HG02852 (cell line): Measurements from ENCODE around the gene SMARCD1.
"Not testable (repeated sequence)": the region's sequence is repeated elsewhere in the genome, so short reads cannot be mapped to it uniquely, and the experiment has no call there.

Source experiments
- ATAC-seq: cut with Tn5 transposase; IDR thresholded peaks from one replicate; pipeline ENCODE4 v1.9.1; 2021; ENCODE audit warnings: mild to moderate bottlenecking, moderate library complexity; ENCODE audit not compliant: unreplicated experiment

SMARCD1 gene

DNA sequence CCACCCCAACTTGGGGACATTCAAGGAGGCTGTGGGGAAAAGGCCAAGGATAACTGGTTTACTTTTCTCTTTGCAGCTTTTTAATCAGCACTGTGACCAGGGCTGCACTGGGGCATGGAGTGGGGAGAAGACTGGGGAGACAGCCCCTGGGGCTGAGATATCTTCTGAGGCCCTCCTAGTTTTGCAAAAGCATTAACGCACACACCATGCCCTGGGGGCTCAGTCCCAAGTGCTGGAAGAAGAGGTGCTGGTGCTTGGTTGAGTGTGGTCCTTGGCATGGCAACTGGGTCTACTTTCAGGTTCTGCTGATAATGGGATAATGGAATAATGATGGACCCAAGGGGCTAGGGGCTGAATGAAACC is 9.4 kb upstream of the SMARCD1 start:
- ATAC-seq = no peak

DNA sequence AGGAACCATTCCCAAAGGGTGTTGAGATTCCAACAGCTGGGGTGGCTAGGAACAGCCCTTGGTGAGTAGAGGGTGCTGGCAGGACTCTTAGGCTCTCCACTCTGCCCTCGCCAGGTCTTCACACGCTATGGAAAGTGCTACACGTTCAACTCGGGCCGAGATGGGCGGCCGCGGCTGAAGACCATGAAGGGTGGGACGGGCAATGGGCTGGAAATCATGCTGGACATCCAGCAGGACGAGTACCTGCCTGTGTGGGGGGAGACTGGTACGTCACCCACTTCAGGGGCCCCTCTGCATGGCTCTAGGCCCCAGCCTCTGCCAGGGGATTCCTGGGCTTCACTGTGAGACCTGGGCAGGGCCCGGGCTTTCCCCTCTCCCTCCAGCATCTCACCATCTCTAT is 8.0 kb upstream of the SMARCD1 start:
- ATAC-seq = no peak

DNA sequence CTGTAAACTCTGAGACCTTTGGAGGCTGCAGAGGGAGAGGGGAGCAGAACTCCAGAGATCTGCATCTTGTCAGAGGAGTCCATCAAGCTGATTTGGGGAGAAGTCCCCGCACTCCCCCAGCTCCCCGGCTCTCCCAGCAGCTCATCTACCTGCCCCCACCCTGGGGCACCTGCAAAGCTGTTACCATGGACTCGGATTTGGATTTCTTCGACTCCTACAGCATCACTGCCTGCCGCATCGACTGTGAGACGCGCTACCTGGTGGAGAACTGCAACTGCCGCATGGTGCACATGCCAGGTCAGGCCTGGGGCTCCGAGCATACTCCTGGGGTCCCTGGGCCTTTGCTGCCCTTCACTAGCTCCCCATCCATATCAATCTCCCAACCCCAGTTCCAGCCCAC is 6.9 kb upstream of the SMARCD1 start:
- no peak for ATAC-seq

DNA sequence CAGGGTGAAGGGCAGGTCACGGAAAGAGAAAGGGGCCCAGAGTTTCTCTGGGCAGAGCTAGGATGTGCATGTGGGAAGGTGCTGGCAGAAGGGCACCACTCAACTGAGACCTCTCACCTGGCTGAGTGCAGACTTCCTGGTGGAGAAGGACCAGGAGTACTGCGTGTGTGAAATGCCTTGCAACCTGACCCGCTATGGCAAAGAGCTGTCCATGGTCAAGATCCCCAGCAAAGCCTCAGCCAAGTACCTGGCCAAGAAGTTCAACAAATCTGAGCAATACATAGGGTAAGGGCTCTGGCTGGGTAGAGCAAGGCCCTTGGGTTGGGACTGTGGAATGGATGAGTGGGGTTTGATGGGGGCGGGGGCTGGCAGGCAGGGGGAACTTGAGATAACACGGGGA is 5.4 kb upstream of the SMARCD1 start:
- ATAC-seq = no peak

DNA sequence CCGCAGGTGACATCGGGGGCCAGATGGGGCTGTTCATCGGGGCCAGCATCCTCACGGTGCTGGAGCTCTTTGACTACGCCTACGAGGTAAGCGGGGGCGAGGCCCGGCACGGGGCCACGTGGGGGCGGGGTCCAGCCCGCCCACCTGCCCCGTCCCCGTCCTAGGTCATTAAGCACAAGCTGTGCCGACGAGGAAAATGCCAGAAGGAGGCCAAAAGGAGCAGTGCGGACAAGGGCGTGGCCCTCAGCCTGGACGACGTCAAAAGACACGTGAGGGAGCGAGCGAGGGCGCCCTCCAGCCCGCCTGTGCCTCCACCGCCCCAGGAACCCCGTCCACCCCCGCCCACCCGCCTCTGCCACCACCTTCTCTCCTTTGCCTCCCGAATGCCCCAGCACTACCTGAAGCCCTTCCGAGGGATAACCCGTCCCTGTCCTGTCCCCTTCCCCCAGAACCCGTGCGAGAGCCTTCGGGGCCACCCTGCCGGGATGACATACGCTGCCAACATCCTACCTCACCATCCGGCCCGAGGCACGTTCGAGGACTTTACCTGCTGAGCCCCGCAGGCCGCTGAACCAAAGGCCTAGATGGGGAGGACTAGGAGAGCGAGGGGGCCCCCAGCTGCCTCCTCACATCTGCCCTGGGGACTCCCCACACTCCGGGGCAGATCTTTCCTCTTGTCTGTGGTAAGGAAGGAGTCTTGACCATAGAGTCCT is 3.9 kb upstream of the SMARCD1 start:
- ATAC-seq = no peak

DNA sequence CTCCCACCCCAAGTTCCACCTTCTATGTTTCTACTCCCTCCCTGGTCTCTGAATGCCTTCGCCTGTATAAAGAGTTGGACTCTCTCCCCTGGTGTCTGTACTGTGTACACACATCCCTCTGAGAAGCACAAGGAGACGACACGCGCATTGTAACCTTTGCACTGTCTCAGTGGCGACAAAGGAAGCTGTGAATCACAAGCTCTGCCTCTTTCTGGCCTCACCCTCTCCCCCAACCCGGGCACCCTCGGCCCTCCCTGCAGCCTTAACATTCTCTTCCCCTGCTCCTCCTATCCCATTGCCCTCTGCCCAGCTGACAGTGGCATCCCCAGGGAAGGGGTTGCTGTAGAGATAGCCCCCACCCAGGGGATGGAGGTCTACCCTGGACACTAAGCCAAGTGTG is 2.5 kb upstream of the SMARCD1 start:
- ATAC-seq = no peak

GRCh38 chr12:50083301-50083700 is 1.8 kb upstream of the SMARCD1 start:
- ATAC-seq = no peak

GRCh38 chr12:50084409-50084774 is 750 bp upstream of the SMARCD1 start:
- not testable (repeated sequence) for ATAC-seq

GRCh38 chr12:50085615-50086072 is 502 bp downstream of the SMARCD1 start:
- peak; percentile 3 for ATAC-seq

DNA sequence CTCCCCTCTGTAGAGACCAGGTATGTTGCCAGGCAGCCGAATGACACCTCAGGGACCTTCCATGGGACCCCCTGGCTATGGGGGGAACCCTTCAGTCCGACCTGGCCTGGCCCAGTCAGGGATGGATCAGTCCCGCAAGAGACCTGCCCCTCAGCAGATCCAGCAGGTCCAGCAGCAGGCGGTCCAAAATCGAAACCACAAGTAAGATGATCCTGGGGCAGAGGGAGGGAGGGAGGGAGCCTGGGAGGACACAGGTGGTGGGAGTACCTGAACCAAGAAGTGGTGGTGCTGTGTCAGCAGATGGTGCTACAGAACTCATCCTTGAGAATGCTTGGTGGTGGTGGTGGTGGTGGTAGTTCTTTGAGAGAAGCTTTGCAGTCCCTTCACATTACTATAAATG is 1.0 kb downstream of the SMARCD1 start:
- no peak for ATAC-seq

DNA sequence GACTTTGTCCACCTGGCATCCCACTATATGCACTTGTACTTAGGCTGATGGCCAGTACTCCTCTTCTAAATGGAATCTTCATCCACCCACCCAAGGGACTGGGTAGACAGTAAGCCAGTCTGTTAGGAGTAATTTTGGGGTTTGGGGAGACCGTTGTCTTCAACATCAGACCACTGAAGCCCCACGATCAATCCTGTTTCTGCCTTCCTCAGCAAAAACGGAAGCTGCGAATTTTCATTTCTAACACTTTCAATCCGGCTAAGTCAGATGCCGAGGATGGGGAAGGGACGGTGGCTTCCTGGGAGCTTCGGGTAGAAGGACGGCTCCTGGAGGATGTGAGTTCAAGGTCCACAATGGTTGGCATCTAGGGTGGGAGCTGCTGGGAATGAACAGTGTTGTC is 2.0 kb downstream of the SMARCD1 start:
- no peak for ATAC-seq

DNA sequence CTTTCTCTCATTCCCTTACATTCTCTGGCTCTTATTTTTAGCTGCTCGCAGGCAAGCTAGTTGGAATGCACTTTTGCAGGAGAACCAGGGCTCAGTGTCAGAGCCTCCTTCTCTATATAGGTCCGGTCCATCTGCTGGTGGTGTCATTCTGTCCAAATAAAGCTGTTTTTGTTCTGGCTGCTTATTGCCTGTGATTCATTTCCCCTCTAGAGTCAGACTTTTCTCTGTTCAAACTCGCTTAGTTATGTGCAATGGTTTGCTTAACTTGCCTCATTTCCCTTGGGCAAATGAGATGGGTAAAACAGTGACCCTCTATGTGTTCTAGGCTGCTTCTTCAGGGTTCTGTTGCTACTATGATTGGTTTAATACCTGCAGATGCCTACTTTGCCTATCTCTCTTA is 2.9 kb downstream of the SMARCD1 start:
- no peak for ATAC-seq

DNA sequence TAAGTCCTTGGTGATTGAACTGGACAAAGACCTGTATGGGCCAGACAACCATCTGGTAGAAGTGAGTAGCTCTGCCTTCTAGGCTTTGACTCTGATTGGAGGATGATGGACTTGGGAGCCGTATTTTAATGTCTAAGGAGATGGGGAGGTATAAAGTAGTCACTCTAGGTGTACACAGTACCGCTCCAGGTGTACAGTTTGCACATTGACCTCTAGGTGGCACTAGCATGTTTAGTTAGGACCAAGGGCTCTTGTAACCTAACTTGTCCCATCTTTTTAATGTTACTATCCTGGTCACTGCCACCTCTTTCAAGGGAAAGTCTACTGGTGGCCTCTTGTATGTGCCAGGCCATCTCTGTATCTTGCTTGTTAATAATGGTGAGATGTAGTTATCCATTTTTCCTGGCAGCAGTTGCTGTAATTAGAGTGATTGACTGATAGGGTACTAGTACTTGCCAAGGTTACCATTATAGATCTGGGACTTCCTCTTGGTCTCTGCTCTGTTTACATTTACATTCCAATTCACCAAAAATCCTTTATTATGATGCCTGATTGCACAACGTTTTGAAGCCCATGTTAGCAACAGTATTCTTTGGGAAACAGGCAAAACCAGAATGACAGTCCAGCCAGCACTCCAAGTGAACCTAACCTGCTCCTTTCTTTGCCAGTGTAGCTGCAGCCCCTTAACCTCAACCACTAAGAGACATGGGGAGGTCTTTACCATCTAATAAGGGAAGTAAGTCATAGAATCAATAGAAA is 3.6 kb downstream of the SMARCD1 start:
- ATAC-seq = no peak

DNA sequence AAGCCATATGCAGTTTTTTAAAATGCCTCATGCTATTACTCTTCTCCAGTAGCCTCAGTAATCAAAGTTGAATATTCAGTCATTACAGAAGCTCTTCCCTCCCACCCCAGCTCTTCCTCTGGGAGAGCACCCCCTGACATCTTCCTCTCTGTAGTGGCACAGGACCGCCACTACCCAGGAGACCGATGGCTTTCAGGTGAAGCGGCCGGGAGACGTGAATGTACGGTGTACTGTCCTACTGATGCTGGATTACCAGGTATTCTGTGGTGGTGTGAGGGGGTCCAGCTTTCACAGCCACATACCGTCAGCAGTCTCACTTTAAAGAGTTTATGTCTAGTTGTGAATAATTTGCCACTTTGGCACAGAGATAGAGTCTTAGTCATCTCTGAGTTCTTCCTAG is 4.6 kb downstream of the SMARCD1 start:
- ATAC-seq = no peak

DNA sequence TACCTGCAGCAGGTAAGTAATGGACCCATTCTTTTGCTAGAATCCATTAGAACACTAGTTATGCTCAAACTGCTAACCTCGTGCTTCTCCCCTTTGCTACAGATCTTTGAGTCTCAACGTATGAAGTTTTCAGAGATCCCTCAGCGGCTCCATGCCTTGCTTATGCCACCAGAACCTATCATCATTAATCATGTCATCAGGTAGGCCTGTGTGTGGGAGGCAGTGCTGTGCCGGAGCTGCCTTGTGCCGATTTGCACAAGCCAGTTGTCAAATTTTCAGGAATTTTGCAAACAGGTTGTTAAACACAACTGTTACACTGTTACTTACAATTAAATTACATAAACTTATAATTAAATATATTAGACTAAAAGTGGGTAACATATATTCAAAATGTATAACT is 5.2 kb downstream of the SMARCD1 start:
- no peak for ATAC-seq

DNA sequence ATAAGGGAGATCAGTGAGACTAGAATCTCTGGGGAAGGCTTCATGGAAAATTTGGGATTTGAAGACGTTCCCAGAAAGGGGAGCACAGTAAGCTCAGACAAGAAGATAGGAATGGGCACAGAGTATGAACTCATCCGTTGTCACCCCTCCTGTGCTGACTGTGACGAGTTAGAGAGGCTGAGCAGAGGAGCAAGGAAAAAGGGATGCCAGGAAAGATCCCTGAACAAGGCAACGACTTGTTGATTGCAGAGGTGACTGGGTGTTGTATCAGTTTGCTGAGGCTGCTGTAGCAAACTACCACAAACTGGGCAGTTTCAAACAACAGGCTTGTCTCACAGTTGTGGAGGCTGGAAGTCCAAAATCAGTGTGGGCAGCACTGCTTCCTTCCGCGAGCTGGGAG is 12.8 kb downstream of the SMARCD1 start:
- ATAC-seq = no peak

- no peak for ATAC-seq
Measured at GRCh38 chr12:50099302-50100008, 14.3 kb downstream of the SMARCD1 start.

DNA sequence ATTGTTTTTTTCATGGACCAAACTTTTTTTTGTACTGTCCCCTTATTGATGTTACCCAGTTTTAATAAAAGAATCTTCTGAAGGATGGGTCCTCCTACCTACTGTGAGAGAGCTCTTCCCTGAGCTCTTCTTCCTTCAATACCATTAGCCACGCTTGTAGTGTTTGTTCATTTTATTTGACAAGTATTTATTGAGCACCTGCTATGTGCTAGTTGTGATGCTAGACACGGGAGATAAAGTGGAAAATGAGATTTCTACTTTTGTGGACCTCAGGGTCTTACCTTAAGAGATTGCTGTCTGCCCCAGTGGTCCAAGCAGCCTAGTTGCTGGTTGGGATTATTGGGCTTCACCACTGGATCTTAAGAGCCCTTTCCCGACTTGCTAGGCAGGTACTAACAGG is 15.4 kb downstream of the SMARCD1 start:
- no peak for ATAC-seq

DNA sequence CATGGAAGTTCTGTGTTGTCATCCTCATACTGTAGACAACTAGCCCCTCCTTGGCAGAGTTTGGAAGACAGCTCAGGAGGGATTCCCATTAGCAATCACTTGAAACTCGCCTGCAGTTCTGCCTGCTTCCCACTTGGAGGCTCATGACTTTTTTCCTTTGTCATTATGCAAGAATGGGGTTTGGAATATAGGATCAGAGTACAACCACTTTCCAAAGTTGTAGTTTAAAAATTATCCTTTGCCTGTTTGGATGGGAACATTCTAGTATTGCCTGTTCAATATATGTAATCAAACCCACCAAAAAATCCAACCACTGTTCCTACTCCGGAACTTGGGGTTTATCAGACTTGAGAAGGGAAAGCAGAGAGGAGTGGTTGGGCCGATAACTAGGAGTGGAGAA is 16.5 kb downstream of the SMARCD1 start:
- no peak for ATAC-seq

- no peak for ATAC-seq
Measured at GRCh38 chr12:50102131-50102531, 17.0 kb downstream of the SMARCD1 start.

- no peak for ATAC-seq
Measured at GRCh38 chr12:50102646-50103309, 17.6 kb downstream of the SMARCD1 start.

GRCh38 chr12:50103351-50103750 is 18.2 kb downstream of the SMARCD1 start:
- no peak for ATAC-seq
